Esophagus squamous epithelium (tissue), 4 donors: ENCODE measurements around the gene MED16.

ENCODE experiments used
- POLR2A ChIP-seq, 4 donors: fragments of 450-650 bp; IDR thresholded peaks; one replicate each; pipeline ENCODE4 v1.6.1; 2017; ENCODE audit warnings: antibody characterized with exemption in 4 of 4, mild to moderate bottlenecking in 4 of 4, moderate library complexity in 3 of 4
- TF ChIP-seq, protein P1 (sequence below), 6 experiments: fragments of 450-650 bp in 4 of 6; fragments of 200-600 bp in 2 of 6; sonication (generic) in 2 of 6; IDR thresholded peaks; one replicate each; pipeline ENCODE4 v1.5.1; 2016 to 2019; ENCODE audit warnings: antibody characterized with exemption in 6 of 6, mild to moderate bottlenecking in 4 of 6, moderate library complexity in 4 of 6

DNA sequence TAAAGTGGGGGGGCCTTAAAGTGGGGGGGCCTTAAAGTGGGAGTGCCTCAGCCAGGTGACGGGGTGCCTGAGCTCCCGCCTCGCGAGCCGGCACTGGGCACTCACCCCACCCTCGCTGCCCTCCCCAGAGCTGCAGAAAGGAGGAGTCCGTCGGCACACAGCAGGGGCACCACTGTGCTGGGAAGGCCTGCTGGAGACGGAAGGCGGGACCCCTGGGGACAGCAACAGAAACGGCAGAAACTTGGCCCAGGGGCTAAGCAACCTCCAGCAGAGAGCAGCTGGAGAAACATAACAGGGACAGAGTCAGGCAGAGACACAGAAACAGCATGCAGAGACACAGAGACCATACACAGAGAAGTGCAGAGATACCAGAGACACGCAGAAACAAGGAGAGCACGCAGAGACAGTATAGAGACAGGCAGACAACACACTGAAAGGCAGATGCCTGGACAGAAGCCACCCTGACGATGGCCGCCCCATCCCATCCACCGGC is 25.6 kb downstream of the MED16 start:
- TF ChIP-seq, protein P1, sequence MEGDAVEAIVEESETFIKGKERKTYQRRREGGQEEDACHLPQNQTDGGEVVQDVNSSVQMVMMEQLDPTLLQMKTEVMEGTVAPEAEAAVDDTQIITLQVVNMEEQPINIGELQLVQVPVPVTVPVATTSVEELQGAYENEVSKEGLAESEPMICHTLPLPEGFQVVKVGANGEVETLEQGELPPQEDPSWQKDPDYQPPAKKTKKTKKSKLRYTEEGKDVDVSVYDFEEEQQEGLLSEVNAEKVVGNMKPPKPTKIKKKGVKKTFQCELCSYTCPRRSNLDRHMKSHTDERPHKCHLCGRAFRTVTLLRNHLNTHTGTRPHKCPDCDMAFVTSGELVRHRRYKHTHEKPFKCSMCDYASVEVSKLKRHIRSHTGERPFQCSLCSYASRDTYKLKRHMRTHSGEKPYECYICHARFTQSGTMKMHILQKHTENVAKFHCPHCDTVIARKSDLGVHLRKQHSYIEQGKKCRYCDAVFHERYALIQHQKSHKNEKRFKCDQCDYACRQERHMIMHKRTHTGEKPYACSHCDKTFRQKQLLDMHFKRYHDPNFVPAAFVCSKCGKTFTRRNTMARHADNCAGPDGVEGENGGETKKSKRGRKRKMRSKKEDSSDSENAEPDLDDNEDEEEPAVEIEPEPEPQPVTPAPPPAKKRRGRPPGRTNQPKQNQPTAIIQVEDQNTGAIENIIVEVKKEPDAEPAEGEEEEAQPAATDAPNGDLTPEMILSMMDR (IDR thresholded peaks at IDR 0.05) = no peak
- TF ChIP-seq POLR2A (IDR thresholded peaks at IDR 0.05) = no peak
